Ishikawa (cell line): Measurements from ENCODE around the gene SH3RF3.

Experiments
- CEBPB ChIP-seq: IDR thresholded peaks from 2 replicates; pipeline ENCODE4 v1.6.1; 2012
- CREB1 ChIP-seq: IDR thresholded peaks from 2 replicates; pipeline ENCODE4 v1.6.1; 2012; ENCODE audit warnings: low read depth
- EGR1 ChIP-seq: IDR thresholded peaks from 2 replicates; pipeline ENCODE4 v1.6.1; 2012
- EP300 ChIP-seq: IDR thresholded peaks from 2 replicates; pipeline ENCODE4 v1.6.1; 2012; ENCODE audit warnings: borderline replicate concordance
- FOXM1 ChIP-seq: IDR thresholded peaks from 2 replicates; pipeline ENCODE4 v1.6.1; 2012; ENCODE audit warnings: low read depth, borderline replicate concordance
- MAX ChIP-seq: IDR thresholded peaks from 2 replicates; pipeline ENCODE4 v1.6.1; 2012
- NFIC ChIP-seq: IDR thresholded peaks from 2 replicates; pipeline ENCODE4 v1.6.1; 2012
- RAD21 ChIP-seq: IDR thresholded peaks from 2 replicates; pipeline ENCODE4 v1.6.1; 2012; ENCODE audit warnings: low read depth
- REST ChIP-seq: IDR thresholded peaks from 2 replicates; pipeline ENCODE4 v1.6.1; 2012; ENCODE audit warnings: low read depth, mild to moderate bottlenecking
- TAF1 ChIP-seq: IDR thresholded peaks from 2 replicates; pipeline ENCODE4 v1.6.1; 2012; ENCODE audit warnings: low read depth, mild to moderate bottlenecking
- TCF12 ChIP-seq: IDR thresholded peaks from 2 replicates; pipeline ENCODE4 v1.6.1; 2012; ENCODE audit warnings: low read depth
- TEAD4 ChIP-seq: IDR thresholded peaks from 2 replicates; pipeline ENCODE4 v1.6.1; 2012
- YY1 ChIP-seq: IDR thresholded peaks from 2 replicates; pipeline ENCODE4 v1.6.1; 2012; ENCODE audit warnings: low read depth
- ZBTB7A ChIP-seq: IDR thresholded peaks from 2 replicates; pipeline ENCODE4 v1.6.1; 2012; ENCODE audit warnings: low read depth
- TF ChIP-seq, protein P1 (sequence below): IDR thresholded peaks from 2 replicates; pipeline ENCODE4 v1.6.1; 2012

The SH3RF3 gene

DNA sequence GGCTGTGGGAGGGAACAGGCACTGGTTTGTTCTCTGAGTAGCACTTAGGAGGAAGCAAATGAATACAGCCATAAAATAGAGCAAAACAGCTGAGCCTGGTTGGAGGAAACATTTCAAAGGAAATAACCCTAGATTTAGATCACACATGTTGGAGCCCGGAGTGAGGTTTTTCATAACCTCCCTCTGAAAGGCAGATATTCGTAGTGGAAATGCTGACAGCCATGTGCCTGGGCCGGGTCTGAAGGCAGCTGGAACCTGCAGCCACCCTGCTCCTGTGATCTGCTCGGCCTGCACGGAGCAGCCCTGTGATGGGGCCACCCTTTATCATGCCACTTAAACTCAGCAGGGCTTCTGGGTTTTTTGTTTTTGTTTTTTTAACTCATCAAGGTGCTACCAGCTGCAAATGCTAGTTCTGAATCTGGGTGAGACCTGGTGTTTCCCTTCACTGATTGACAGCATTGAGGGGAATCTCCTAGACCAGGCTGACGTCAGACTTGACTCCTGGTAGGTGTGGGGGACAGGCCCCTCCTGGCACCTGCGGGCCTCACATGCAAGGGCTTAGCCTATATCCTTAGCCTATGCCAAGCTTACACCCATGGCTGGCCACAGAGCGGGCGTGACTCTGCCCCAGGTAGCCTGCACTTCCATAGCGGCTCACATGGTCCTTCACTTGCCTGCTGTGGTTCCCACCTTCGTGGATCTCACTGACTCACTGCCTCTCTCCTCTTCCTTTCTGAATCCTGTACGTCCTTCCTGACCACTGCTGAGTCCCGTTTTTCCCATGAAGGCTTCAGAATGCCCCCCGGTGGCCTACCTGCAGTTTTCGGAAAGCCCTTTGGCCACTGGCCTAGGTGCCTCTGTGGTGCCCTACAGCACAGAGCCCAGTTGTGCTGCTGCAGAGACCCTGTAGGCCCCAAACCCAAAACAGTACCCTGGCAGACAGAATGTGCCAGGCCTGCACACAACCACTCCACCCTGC, 267.5 kb downstream of the SH3RF3 start:
- TF ChIP-seq EGR1 = no peak
- no peak for TF ChIP-seq CEBPB

GRCh38 chr2:109397893-109398292, 268.9 kb downstream of the SH3RF3 start:
- TF ChIP-seq TCF12 = no peak

DNA sequence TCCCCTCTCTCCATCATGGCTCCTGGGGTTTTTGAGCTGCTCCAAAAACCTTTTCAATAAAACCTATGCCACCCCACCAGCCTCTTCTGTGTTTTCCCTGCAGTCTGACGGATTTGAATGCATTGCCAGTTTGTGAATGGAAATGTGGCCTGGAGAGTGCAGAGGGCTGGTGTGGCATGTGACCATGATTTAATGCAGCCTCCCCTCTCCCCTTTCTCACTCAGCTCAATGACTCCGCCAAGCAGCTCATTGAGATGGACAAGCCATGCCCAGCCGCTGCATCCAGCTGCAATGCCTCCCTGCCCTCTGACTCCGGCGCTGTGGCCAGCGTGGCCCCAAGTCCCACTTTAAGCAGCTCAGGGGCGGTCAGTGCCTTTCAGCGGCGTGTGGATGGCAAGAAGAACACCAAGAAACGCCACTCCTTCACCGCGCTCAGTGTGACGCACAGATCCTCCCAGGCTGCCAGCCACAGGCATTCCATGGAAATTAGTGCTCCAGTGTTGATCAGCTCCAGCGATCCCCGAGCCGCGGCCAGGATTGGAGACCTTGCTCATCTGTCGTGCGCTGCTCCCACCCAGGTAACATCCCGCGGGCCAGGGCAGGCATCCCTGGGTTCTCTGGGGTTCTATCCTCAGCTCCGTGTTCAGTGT, 269.5 kb downstream of the SH3RF3 start:
- TF ChIP-seq EGR1 (no peak), NFIC (no peak), MAX (no peak), TEAD4 (no peak), TCF12 (no peak), REST (no peak), FOXM1 (no peak), RAD21 (no peak), YY1 (no peak), CREB1 (no peak), ZBTB7A (no peak), TAF1 (no peak), CEBPB (no peak), EP300 (no peak)
- TF ChIP-seq, protein P1, sequence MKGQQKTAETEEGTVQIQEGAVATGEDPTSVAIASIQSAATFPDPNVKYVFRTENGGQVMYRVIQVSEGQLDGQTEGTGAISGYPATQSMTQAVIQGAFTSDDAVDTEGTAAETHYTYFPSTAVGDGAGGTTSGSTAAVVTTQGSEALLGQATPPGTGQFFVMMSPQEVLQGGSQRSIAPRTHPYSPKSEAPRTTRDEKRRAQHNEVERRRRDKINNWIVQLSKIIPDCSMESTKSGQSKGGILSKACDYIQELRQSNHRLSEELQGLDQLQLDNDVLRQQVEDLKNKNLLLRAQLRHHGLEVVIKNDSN = no peak

GRCh38 chr2:109399066-109399465, 270.1 kb downstream of the SH3RF3 start:
- TF ChIP-seq YY1 (no peak), EGR1 (no peak), TAF1 (no peak), CREB1 (no peak), TEAD4 (no peak), RAD21 (no peak), CEBPB (no peak), NFIC (no peak), ZBTB7A (no peak), FOXM1 (no peak), MAX (no peak), EP300 (no peak), REST (no peak), TCF12 (no peak)
- TF ChIP-seq, protein P1 = no peak

- no peak for TF ChIP-seq NFIC
Measured at GRCh38 chr2:109400102-109400501, 271.1 kb downstream of the SH3RF3 start.

GRCh38 chr2:109401370-109401769, 272.4 kb downstream of the SH3RF3 start:
- TF ChIP-seq NFIC (no peak), EGR1 (no peak), TCF12 (no peak), CREB1 (no peak), TAF1 (no peak), FOXM1 (no peak), TEAD4 (no peak), REST (no peak), EP300 (no peak), RAD21 (no peak), YY1 (no peak), ZBTB7A (no peak)
- TF ChIP-seq, protein P1 = no peak
